GM12878 (cell line): ENCODE data around the gene PCLO. TPM values are rescaled to one million over a fixed set of nuclear protein-coding genes. Genes with fewer than 3 reads are reported as not detected.
"Not testable (repeated sequence)": the region's sequence is repeated elsewhere in the genome, so short reads cannot be mapped to it uniquely, and the experiment has no call there.

Source experiments
- ATAC-seq: fragments of 200-7000 bp; cut with Tn5 transposase; 3 replicates; pipeline ENCODE4 v1.9.1; 2020; ENCODE audit warnings: mild to moderate bottlenecking, moderate library complexity
- BruUV-seq: library from RNA; stranded (reverse); fragments of 400-500 nt; replicated peaks from 2 replicates; lab custom pipeline; 2021; lab: Mats Ljungman, UMichigan
- CTCF ChIA-PET: fragments of 300-600 bp; sonication (Branson Sonifier 250); formaldehyde crosslinking; extraction: SDS; loops from one replicate; lab custom pipeline; 2021; ENCODE audit warnings: inconsistent platforms; lab: Yijun Ruan, JAX
- POLR2A ChIA-PET: fragments of 350-600 bp; formaldehyde crosslinking; extraction: SDS; loops from one replicate; lab custom pipeline; 2021; ENCODE audit warnings: inconsistent platforms; lab: Charles Lee
- RAD21 ChIA-PET: fragments of 300-600 bp; sonication (Branson Sonifier 250); formaldehyde crosslinking; loops from one replicate; lab custom pipeline; 2023; ENCODE audit warnings: antibody characterized with exemption; ENCODE audit not compliant: unreplicated experiment; lab: Charles Lee
- SMC1A ChIA-PET: fragments of 300-600 bp; sonication (Branson Sonifier 250); formaldehyde crosslinking; loops from one replicate; lab custom pipeline; 2023; ENCODE audit not compliant: unreplicated experiment, uncharacterized antibody; lab: Charles Lee
- DNase-seq: peaks from one replicate; pipeline ENCODE4 v3.0.0-alpha.2; 2011; ENCODE audit warnings: low read depth, low spot score
- FAIRE-seq: peaks from 3 replicates; lab custom pipeline; 2011; peaks lifted over from hg19 to GRCh38; lab: Jason Lieb, UNC
- H2AFZ ChIP-seq: 2 replicates; pipeline ENCODE4 v1.6.0; 2011; ENCODE audit warnings: low read depth, low read length, control low read depth; ENCODE audit not compliant: control insufficient read depth
- H3K27ac ChIP-seq: 2 replicates; pipeline ENCODE4 v1.5.1; 2011; ENCODE audit warnings: control low read depth; ENCODE audit not compliant: control insufficient read depth, insufficient read depth
- H3K27me3 ChIP-seq, 2 experiments: replicated peaks in 1 of 2; 2 replicates each; pipeline versions ENCODE4 v1.6.0 to v1.6.1; 2011; ENCODE audit warnings: low read length in 1 of 2; ENCODE audit not compliant: control insufficient read depth in 2 of 2, insufficient read depth in 2 of 2
- H3K36me3 ChIP-seq, 2 experiments: 2 replicates each; pipeline ENCODE4 v1.5.1; 2011; ENCODE audit warnings: low read length in 1 of 2; ENCODE audit not compliant: control insufficient read depth in 2 of 2, insufficient read depth in 2 of 2
- H3K4me1 ChIP-seq: 2 replicates; pipeline ENCODE4 v1.6.1; 2011; ENCODE audit warnings: mild to moderate bottlenecking, low read length, moderate library complexity, mixed read lengths; ENCODE audit not compliant: control insufficient read depth, insufficient read depth
- H3K4me2 ChIP-seq: 2 replicates; pipeline ENCODE4 v1.6.0; 2011; ENCODE audit warnings: control low read depth; ENCODE audit not compliant: control insufficient read depth, insufficient read depth
- H3K4me3 ChIP-seq: fragments of 200-600 bp; sonication (generic); 2 replicates; pipeline ENCODE4 v1.5.1; 2016
- H3K79me2 ChIP-seq: 2 replicates; pipeline ENCODE4 v1.6.0; 2011; ENCODE audit warnings: low read length; ENCODE audit not compliant: control insufficient read depth, insufficient read depth
- H3K9ac ChIP-seq: 2 replicates; pipeline ENCODE4 v1.8.0; 2011; ENCODE audit warnings: low read length, control low read depth, mixed read lengths; ENCODE audit not compliant: control insufficient read depth, insufficient read depth
- H3K9me3 ChIP-seq: replicated peaks from 3 replicates; pipeline ENCODE4 v1.5.1; 2011; ENCODE audit warnings: mild to moderate bottlenecking, low read length; ENCODE audit not compliant: control insufficient read depth, insufficient read depth
- H4K20me1 ChIP-seq: 2 replicates; pipeline ENCODE4 v1.6.0; 2011; ENCODE audit not compliant: control insufficient read depth, insufficient read depth
- ATF7 ChIP-seq: fragments of 450-650 bp; IDR thresholded peaks from 2 replicates; pipeline ENCODE4 v1.6.1; 2016; ENCODE audit warnings: low read depth, mild to moderate bottlenecking
- FOS ChIP-seq: IDR thresholded peaks from 3 replicates; pipeline ENCODE4 v1.6.1; 2011; ENCODE audit warnings: borderline replicate concordance; ENCODE audit not compliant: insufficient read length; ENCODE audit errors: extremely low read depth
- HDGF ChIP-seq: fragments of 450-650 bp; IDR thresholded peaks from 2 replicates; pipeline ENCODE4 v1.6.1; 2016; ENCODE audit warnings: antibody characterized with exemption
- ZSCAN29 ChIP-seq: fragments of 450-650 bp; IDR thresholded peaks from 2 replicates; pipeline ENCODE4 v1.6.1; 2017; ENCODE audit warnings: mild to moderate bottlenecking, moderate library complexity
- WGBS: methylation state at CpG from one replicate; pipeline ENCODE4 v1.1.6; 2016; ENCODE audit warnings: low lambda C conversion rate; ENCODE audit not compliant: insufficient replicate concordance, insufficient coverage; ENCODE audit errors: missing lambda C conversion rate; 5-methylcytosine and 5-hydroxymethylcytosine counted together
- in situ Hi-C: fragments of 300-500 bp; cut with MboI; formaldehyde crosslinking; loops from 9 replicates; pipeline ENCODE4 v1.14.3; 2018; ENCODE audit warnings: mixed read lengths
- intact Hi-C: fragments of 100-400 bp; cut with micrococcal nuclease; formaldehyde crosslinking; loops from one replicate; pipeline ENCODE4 v1.14.2; 2022; ENCODE audit not compliant: unreplicated experiment
- polyA plus RNA-seq, 11 experiments: library from polyadenylated mRNA; depleted of rRNA in 4 of 11; unstranded in 6 of 11; stranded (reverse) in 5 of 11; fragments of >200 nt; fragmentation: Nextera tagmentation in 4 of 11; fragmentation: Illumina TruSeq in 1 of 11; extraction: Ambion mirVana in 4 of 11; extraction: Trizol in 1 of 11; gene quantifications; 1 replicate in 1 of 11; 2 replicates in 10 of 11; pipeline versions ENCODE4 v1.2.1 to v1.2.3, GENCODE V29; 2011 to 2016; ENCODE audit warnings: inconsistent platforms in 2 of 11, missing spikeins in 2 of 11, low read depth in 1 of 11
- total RNA-seq, 4 experiments: library from RNA; depleted of rRNA in 3 of 4; stranded (reverse); fragments of >200 nt in 3 of 4; fragmentation: Illumina TruSeq in 1 of 4; extraction: Trizol in 1 of 4; gene quantifications; 2 replicates each; pipeline versions ENCODE4 v1.2.1 to v1.2.3, GENCODE V29; 2013 to 2021
- TF ChIP-seq, protein P1 (sequence below): fragments of 450-650 bp; IDR thresholded peaks from 2 replicates; pipeline ENCODE4 v1.6.1; 2017; ENCODE audit warnings: mild to moderate bottlenecking, moderate library complexity

Gene PCLO
- total and polyA plus RNA-seq, 10 of the 15 experiments (the other 5 are each of a cell fraction or from before 2014, with no cell fraction given): 0.01 to 0.08 (median 0.03) TPM; not detected in 6

- H3K9me3 ChIP-seq, H3K9ac ChIP-seq, H3K4me2 ChIP-seq, H3K4me3 ChIP-seq, H3K27me3 ChIP-seq, RAD21 ChIA-PET, H4K20me1 ChIP-seq, H3K79me2 ChIP-seq, intact Hi-C loops, POLR2A ChIA-PET, FAIRE-seq, DNase-seq, H3K36me3 ChIP-seq, in situ Hi-C loops, H3K4me1 ChIP-seq, H3K27ac ChIP-seq, H2AFZ ChIP-seq, BruUV-seq: not testable (repeated sequence)
- peak; percentile 57 for ATAC-seq
- CTCF ChIA-PET: interaction anchor here (0.6 to 1.7 kb wide), 3 partner anchors 17 to 1206 kb away, joined by 3 to 4 read pairs (median 3); no protein-coding TSS in a partner anchor
- peak; percentile 87 for TF ChIP-seq ATF7
- WGBS: 0% methylated on average over 1 of the region's 1 CpG
- SMC1A ChIA-PET: interaction anchor here (1.1 kb wide), 2 partner anchors 12 to 102 kb away, joined by 3 read pairs; no protein-coding TSS in a partner anchor
Observed at GRCh38 chr7:82706344-82706743, 456.3 kb downstream of the PCLO start.

GRCh38 chr7:82705517-82706260 is 457.0 kb downstream of the PCLO start:
- ATAC-seq (no peak), FAIRE-seq (no peak)

More at GRCh38 chr7:82705517-82706260, 457.0 kb downstream of the PCLO start:
- no peak for DNase-seq
- Histone ChIP-seq H3K27me3 (0 out of 4 replicates have a peak, but pooled peaks cover 0 to 3% of the 10 kb centered on the region in 2 experiments), H3K36me3 (no peaks in the 10 kb centered on the region), H3K4me3 (no peak overlapping the region), H2AFZ (no peak overlapping the region), H3K4me1 (no peaks in the 10 kb centered on the region), H3K9me3 (no peaks in the 10 kb centered on the region), H3K4me2 (no peak overlapping the region), H3K27ac (no peak overlapping the region), H3K79me2 (no peaks in the 10 kb centered on the region), H4K20me1 (no peaks in the 10 kb centered on the region), H3K9ac (no peak overlapping the region)
- ChIA-PET SMC1A (interaction anchor here (1.5 to 1.8 kb wide), 2 partner anchors 8 to 16 kb away, joined by 4 to 9 read pairs; no protein-coding TSS in a partner anchor), CTCF (interaction anchor here (0.6 kb wide), 1 partner anchor 22 kb away, joined by 3 read pairs; no protein-coding TSS in a partner anchor), RAD21 (no interaction called here), POLR2A (no interaction called here)
- no TSS peak for BruUV-seq
- WGBS: 0% methylated on average over 2 of the region's 2 CpGs
- intact Hi-C loops: no loop called here
- in situ Hi-C loops: no loop called here
- no peak for TF ChIP-seq HDGF
- TF ChIP-seq FOS: no peak
- no peak for TF ChIP-seq ZSCAN29
- TF ChIP-seq, protein P1, sequence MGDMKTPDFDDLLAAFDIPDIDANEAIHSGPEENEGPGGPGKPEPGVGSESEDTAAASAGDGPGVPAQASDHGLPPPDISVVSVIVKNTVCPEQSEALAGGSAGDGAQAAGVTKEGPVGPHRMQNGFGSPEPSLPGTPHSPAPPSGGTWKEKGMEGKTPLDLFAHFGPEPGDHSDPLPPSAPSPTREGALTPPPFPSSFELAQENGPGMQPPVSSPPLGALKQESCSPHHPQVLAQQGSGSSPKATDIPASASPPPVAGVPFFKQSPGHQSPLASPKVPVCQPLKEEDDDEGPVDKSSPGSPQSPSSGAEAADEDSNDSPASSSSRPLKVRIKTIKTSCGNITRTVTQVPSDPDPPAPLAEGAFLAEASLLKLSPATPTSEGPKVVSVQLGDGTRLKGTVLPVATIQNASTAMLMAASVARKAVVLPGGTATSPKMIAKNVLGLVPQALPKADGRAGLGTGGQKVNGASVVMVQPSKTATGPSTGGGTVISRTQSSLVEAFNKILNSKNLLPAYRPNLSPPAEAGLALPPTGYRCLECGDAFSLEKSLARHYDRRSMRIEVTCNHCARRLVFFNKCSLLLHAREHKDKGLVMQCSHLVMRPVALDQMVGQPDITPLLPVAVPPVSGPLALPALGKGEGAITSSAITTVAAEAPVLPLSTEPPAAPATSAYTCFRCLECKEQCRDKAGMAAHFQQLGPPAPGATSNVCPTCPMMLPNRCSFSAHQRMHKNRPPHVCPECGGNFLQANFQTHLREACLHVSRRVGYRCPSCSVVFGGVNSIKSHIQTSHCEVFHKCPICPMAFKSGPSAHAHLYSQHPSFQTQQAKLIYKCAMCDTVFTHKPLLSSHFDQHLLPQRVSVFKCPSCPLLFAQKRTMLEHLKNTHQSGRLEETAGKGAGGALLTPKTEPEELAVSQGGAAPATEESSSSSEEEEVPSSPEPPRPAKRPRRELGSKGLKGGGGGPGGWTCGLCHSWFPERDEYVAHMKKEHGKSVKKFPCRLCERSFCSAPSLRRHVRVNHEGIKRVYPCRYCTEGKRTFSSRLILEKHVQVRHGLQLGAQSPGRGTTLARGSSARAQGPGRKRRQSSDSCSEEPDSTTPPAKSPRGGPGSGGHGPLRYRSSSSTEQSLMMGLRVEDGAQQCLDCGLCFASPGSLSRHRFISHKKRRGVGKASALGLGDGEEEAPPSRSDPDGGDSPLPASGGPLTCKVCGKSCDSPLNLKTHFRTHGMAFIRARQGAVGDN: no peak
